Measurements from ENCODE around the gene RASGRF1. TPM values are rescaled to one million over a fixed set of nuclear protein-coding genes. Genes with fewer than 3 reads are reported as not detected.
"Not testable (repeated sequence)": the region's sequence is repeated elsewhere in the genome, so short reads cannot be mapped to it uniquely, and the experiment has no call there.

The RASGRF1 gene
- total RNA-seq, 2 experiments from 2014 or later: 0.02 TPM; not detected in 1

GRCh38 chr15:78998526-78998925, 92.1 kb downstream of the RASGRF1 start:
- CTCF ChIA-PET: interaction anchor here (2.1 to 3.0 kb wide), 2 partner anchors 9 to 18 kb away, joined by 6 to 17 read pairs; no protein-coding TSS in a partner anchor
- DNase-seq (no peak), ATAC-seq (no peak)
- Mint-ChIP-seq H3K27me3 (peaks cover 3% of the 10 kb centered on the region), H3K4me3 (no peak overlapping the region), H3K9me3 (ENCODE audit: low read depth) (no peaks in the 10 kb centered on the region), H3K36me3 (no peaks in the 10 kb centered on the region), H3K4me1 (no peaks in the 10 kb centered on the region), H3K27ac (no peak overlapping the region)

GRCh38 chr15:78997981-78998499, 92.5 kb downstream of the RASGRF1 start:
- Mint-ChIP-seq H3K27ac (no peak overlapping the region), H3K4me1 (no peaks in the 10 kb centered on the region), H3K36me3 (no peaks in the 10 kb centered on the region), H3K4me3 (no peak overlapping the region), H3K9me3 (ENCODE audit: low read depth) (no peaks in the 10 kb centered on the region), H3K27me3 (peaks cover 3% of the 10 kb centered on the region)
- no peak for DNase-seq
- ATAC-seq: no peak
- CTCF ChIA-PET: interaction anchor here (2.1 to 3.0 kb wide), 2 partner anchors 9 to 18 kb away, joined by 6 to 17 read pairs; no protein-coding TSS in a partner anchor

GRCh38 chr15:78996894-78997275, 93.7 kb downstream of the RASGRF1 start:
- Mint-ChIP-seq H3K27me3 (peaks cover under 1% of the 10 kb centered on the region), H3K36me3 (no peaks in the 10 kb centered on the region), H3K27ac (no peak overlapping the region), H3K9me3 (ENCODE audit: low read depth) (no peaks in the 10 kb centered on the region), H3K4me3 (no peak overlapping the region), H3K4me1 (no peaks in the 10 kb centered on the region)
- ATAC-seq (no peak), DNase-seq (no peak)
- CTCF ChIA-PET: interaction anchor here (3.0 kb wide), 1 partner anchor 10 kb away, joined by 17 read pairs; no protein-coding TSS in a partner anchor

- CTCF ChIA-PET: interaction anchor here (3.0 kb wide), 1 partner anchor 11 kb away, joined by 17 read pairs; no protein-coding TSS in a partner anchor
- H3K27me3 Mint-ChIP-seq: peaks cover 2% of the 10 kb centered on the region
- no peaks in the 10 kb centered on the region for H3K4me1 Mint-ChIP-seq
- no peak overlapping the region for H3K27ac Mint-ChIP-seq
- ATAC-seq (no peak), DNase-seq (no peak)
- H3K36me3 Mint-ChIP-seq: no peaks in the 10 kb centered on the region
- no peak overlapping the region for H3K4me3 Mint-ChIP-seq
- no peaks in the 10 kb centered on the region for H3K9me3 Mint-ChIP-seq (ENCODE audit: low read depth)
These were observed 94.4 kb downstream of the RASGRF1 start for GRCh38 chr15:78995921-78996893.

- not testable (repeated sequence) for H3K36me3 Mint-ChIP-seq; H3K4me1 Mint-ChIP-seq; ATAC-seq; H3K27ac Mint-ChIP-seq; H3K27me3 Mint-ChIP-seq; DNase-seq; H3K4me3 Mint-ChIP-seq; H3K9me3 Mint-ChIP-seq (ENCODE audit: low read depth)
- CTCF ChIA-PET: interaction anchor here (2.0 kb wide), 1 partner anchor 12 kb away, joined by 10 read pairs; no protein-coding TSS in a partner anchor
These were observed 95.4 kb downstream of the RASGRF1 start for GRCh38 chr15:78995161-78995560.

- H3K9me3 Mint-ChIP-seq (ENCODE audit: low read depth): no peaks in the 10 kb centered on the region
- no peak overlapping the region for H3K27ac Mint-ChIP-seq
- peaks cover 1% of the 10 kb centered on the region for H3K4me1 Mint-ChIP-seq
- DNase-seq (no peak), ATAC-seq (no peak)
- peaks cover 13% of the 10 kb centered on the region for H3K27me3 Mint-ChIP-seq
- no peak overlapping the region for H3K4me3 Mint-ChIP-seq
- no peaks in the 10 kb centered on the region for H3K36me3 Mint-ChIP-seq
- CTCF ChIA-PET: interaction anchor here (2.0 kb wide), 1 partner anchor 13 kb away, joined by 10 read pairs; no protein-coding TSS in a partner anchor
These were observed 96.5 kb downstream of the RASGRF1 start for GRCh38 chr15:78993931-78994530.

- Mint-ChIP-seq H3K9me3 (ENCODE audit: low read depth) (no peaks in the 10 kb centered on the region), H3K4me3 (no peak overlapping the region), H3K27me3 (peaks cover 14% of the 10 kb centered on the region), H3K4me1 (peaks cover 8% of the 10 kb centered on the region), H3K36me3 (no peaks in the 10 kb centered on the region), H3K27ac (no peak overlapping the region)
- no peak for DNase-seq
- ATAC-seq: no peak
- CTCF ChIA-PET: interaction anchor here (2.0 kb wide), 1 partner anchor 14 kb away, joined by 10 read pairs; no protein-coding TSS in a partner anchor
These were observed 97.2 kb downstream of the RASGRF1 start for GRCh38 chr15:78993257-78993930.

DNA sequence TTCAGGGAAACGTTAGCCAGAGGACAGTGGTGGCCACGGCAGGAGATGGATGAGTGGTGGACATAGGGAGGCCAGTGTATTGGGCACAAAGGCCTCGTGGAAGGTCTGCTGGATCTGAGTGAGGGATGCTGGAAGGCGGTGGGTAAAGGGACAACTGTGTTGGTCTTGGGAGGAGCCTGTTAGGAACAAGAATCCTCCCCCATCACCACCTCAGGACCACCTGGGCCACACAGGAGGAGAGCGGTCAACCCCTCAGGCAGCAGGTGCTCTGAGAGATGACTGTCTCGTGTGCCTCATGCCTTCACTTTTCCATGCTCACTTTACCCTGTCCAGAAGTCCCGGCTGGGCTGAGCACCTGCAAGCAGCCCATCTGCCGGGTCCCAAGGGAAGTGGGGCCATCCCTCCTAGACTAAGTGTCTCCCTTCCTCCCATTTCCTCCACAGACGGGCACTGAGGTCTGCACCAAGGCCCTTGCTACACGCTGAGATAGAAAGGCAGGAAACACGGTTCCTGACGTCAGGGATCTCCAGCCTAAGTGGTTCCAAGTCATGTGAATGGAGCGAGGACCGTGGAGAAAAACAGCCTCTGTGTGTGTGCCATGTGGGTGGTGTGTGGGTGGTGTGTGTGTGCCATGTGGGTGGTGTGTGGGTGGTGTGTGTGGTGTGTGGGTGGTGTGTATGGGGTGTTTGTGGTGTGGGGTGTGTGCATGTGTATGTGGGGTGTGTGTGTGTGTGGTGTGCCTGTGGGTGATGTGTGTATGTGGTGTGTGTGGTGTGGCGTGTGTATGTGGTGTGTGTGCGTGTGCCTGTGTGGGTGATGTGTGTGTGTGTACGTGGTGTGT, 97.9 kb downstream of the RASGRF1 start:
- peaks cover 21% of the 10 kb centered on the region for H3K27me3 Mint-ChIP-seq
- no peaks in the 10 kb centered on the region for H3K36me3 Mint-ChIP-seq
- H3K27ac Mint-ChIP-seq: no peak overlapping the region
- no peaks in the 10 kb centered on the region for H3K9me3 Mint-ChIP-seq (ENCODE audit: low read depth)
- ATAC-seq (no peak), DNase-seq (no peak)
- CTCF ChIA-PET: interaction anchor here (2.0 kb wide), 1 partner anchor 15 kb away, joined by 10 read pairs; no protein-coding TSS in a partner anchor
- H3K4me1 Mint-ChIP-seq: peaks cover 15% of the 10 kb centered on the region
- no peak overlapping the region for H3K4me3 Mint-ChIP-seq

GRCh38 chr15:78991879-78992278, 98.7 kb downstream of the RASGRF1 start:
- ATAC-seq (no peak), DNase-seq (no peak)
- no peak overlapping the region for H3K27ac Mint-ChIP-seq
- H3K27me3 Mint-ChIP-seq: peaks cover 23% of the 10 kb centered on the region
- no peaks in the 10 kb centered on the region for H3K36me3 Mint-ChIP-seq
- no peaks in the 10 kb centered on the region for H3K9me3 Mint-ChIP-seq (ENCODE audit: low read depth)
- peaks cover 16% of the 10 kb centered on the region for H3K4me1 Mint-ChIP-seq
- CTCF ChIA-PET: interaction anchor here (1.2 kb wide), 1 partner anchor 12 kb away, joined by 3 read pairs; no protein-coding TSS in a partner anchor
- no peak overlapping the region for H3K4me3 Mint-ChIP-seq

- Mint-ChIP-seq H3K4me3 (no peak overlapping the region), H3K36me3 (no peaks in the 10 kb centered on the region), H3K27me3 (peaks cover 23% of the 10 kb centered on the region), H3K27ac (no peak overlapping the region), H3K4me1 (peaks cover 16% of the 10 kb centered on the region), H3K9me3 (ENCODE audit: low read depth) (no peaks in the 10 kb centered on the region)
- no peak for ATAC-seq
- DNase-seq: no peak
- CTCF ChIA-PET: interaction anchor here (1.2 kb wide), 1 partner anchor 12 kb away, joined by 3 read pairs; no protein-coding TSS in a partner anchor
These were observed 99.1 kb downstream of the RASGRF1 start for GRCh38 chr15:78991476-78991875.

GRCh38 chr15:78990278-78990677, 100.3 kb downstream of the RASGRF1 start:
- no peak for DNase-seq
- ATAC-seq: no peak
- Mint-ChIP-seq H3K4me3 (no peak overlapping the region), H3K9me3 (ENCODE audit: low read depth) (no peaks in the 10 kb centered on the region), H3K27ac (no peak overlapping the region), H3K4me1 (peaks cover 16% of the 10 kb centered on the region), H3K27me3 (peaks cover 29% of the 10 kb centered on the region), H3K36me3 (no peaks in the 10 kb centered on the region)
- CTCF ChIA-PET: no interaction called here

GRCh38 chr15:78989701-78990240, 100.8 kb downstream of the RASGRF1 start:
- Mint-ChIP-seq H3K27ac (no peak overlapping the region), H3K4me1 (peaks cover 16% of the 10 kb centered on the region), H3K36me3 (no peaks in the 10 kb centered on the region), H3K4me3 (no peak overlapping the region), H3K27me3 (peaks cover 30% of the 10 kb centered on the region), H3K9me3 (ENCODE audit: low read depth) (no peaks in the 10 kb centered on the region)
- ATAC-seq (no peak), DNase-seq (no peak)
- CTCF ChIA-PET: interaction anchor here (1.3 kb wide), 1 partner anchor 17 kb away, joined by 8 read pairs; no protein-coding TSS in a partner anchor

Measured in activated CD8-positive, alpha-beta memory T cell treated with anti-CD3 and anti-CD28 coated beads, Interleukin-2, amount 10 ng/mL, durations not matched to agents 7 days and 5 days (primary cell).